Trophoblast cell (in vitro differentiated cells and primary cell): Measurements from ENCODE around the gene SRRM3.

ENCODE experiments used
- DNase-seq, 2 donors: peaks; one replicate each; pipeline ENCODE4 v3.0.0-alpha.2; 2016
- H2AFZ ChIP-seq: 2 replicates; pipeline ENCODE4 v1.6.1; 2013; ENCODE audit warnings: low read length, moderate library complexity, mild to moderate bottlenecking; ENCODE audit not compliant: insufficient read depth, poor library complexity
- H2AK5ac ChIP-seq: 2 replicates; pipeline ENCODE4 v1.6.1; 2013; ENCODE audit warnings: mild to moderate bottlenecking, low read length
- H2BK120ac ChIP-seq: 2 replicates; pipeline ENCODE4 v1.6.1; 2013; ENCODE audit warnings: low read length, mild to moderate bottlenecking, moderate library complexity; ENCODE audit not compliant: insufficient read depth, poor library complexity
- H2BK12ac ChIP-seq: 2 replicates; pipeline ENCODE4 v1.6.1; 2013; ENCODE audit warnings: mild to moderate bottlenecking, low read length, moderate library complexity
- H2BK5ac ChIP-seq: 2 replicates; pipeline ENCODE4 v1.6.1; 2013; ENCODE audit warnings: low read length, low read depth, moderate library complexity, mild to moderate bottlenecking; ENCODE audit not compliant: poor library complexity
- H3K14ac ChIP-seq: 2 replicates; pipeline ENCODE4 v1.6.1; 2013; ENCODE audit warnings: mild to moderate bottlenecking, low read length
- H3K18ac ChIP-seq: 2 replicates; pipeline ENCODE4 v1.6.1; 2013; ENCODE audit warnings: mild to moderate bottlenecking, low read length
- H3K23ac ChIP-seq: 2 replicates; pipeline ENCODE4 v1.6.1; 2013; ENCODE audit warnings: low read length
- H3K27ac ChIP-seq: 2 replicates; pipeline ENCODE4 v1.5.1; 2013; ENCODE audit warnings: low read depth, mild to moderate bottlenecking, inconsistent platforms, low read length, moderate library complexity
- H3K27me3 ChIP-seq: 2 replicates; pipeline ENCODE4 v1.6.1; 2013; ENCODE audit warnings: inconsistent platforms, mild to moderate bottlenecking, low read length, moderate library complexity; ENCODE audit not compliant: insufficient read depth
- H3K36me3 ChIP-seq, 2 experiments: 1 replicate in 1 of 2; 2 replicates in 1 of 2; pipeline ENCODE4 v1.6.1; 2013; ENCODE audit warnings: low read length in 2 of 2, mild to moderate bottlenecking in 2 of 2, moderate library complexity in 1 of 2; ENCODE audit not compliant: insufficient read depth in 2 of 2, control insufficient read depth in 1 of 2
- H3K4ac ChIP-seq: 2 replicates; pipeline ENCODE4 v1.6.1; 2013; ENCODE audit warnings: low read depth, mild to moderate bottlenecking, low read length, moderate library complexity
- H3K4me1 ChIP-seq, 2 experiments: 1 replicate in 1 of 2; 2 replicates in 1 of 2; pipeline ENCODE4 v1.6.1; 2013; ENCODE audit warnings: low read length in 2 of 2, mild to moderate bottlenecking in 2 of 2, moderate library complexity in 1 of 2; ENCODE audit not compliant: insufficient read depth in 2 of 2, control insufficient read depth in 1 of 2
- H3K4me2 ChIP-seq: 2 replicates; pipeline ENCODE4 v1.6.1; 2013; ENCODE audit warnings: inconsistent platforms, mild to moderate bottlenecking, low read length, moderate library complexity
- H3K4me3 ChIP-seq: 2 replicates; pipeline ENCODE4 v1.5.1; 2013; ENCODE audit warnings: mild to moderate bottlenecking, low read depth, low read length, inconsistent platforms
- H3K79me1 ChIP-seq: one replicate; pipeline ENCODE4 v1.6.1; 2013; ENCODE audit warnings: low read length
- H3K79me2 ChIP-seq: 2 replicates; pipeline ENCODE4 v1.6.1; 2013; ENCODE audit warnings: low read length, mild to moderate bottlenecking; ENCODE audit not compliant: control insufficient read depth, insufficient read depth, poor library complexity
- H3K9ac ChIP-seq: 2 replicates; pipeline ENCODE4 v1.6.1; 2013; ENCODE audit warnings: mild to moderate bottlenecking, low read length
- H3K9me3 ChIP-seq: 2 replicates; pipeline ENCODE4 v1.6.1; 2013; ENCODE audit warnings: low read depth, mild to moderate bottlenecking, control low read depth, inconsistent platforms, low read length; ENCODE audit not compliant: insufficient read depth
- H4K12ac ChIP-seq: 2 replicates; pipeline ENCODE4 v1.6.1; 2013; ENCODE audit warnings: low read depth, mild to moderate bottlenecking, low read length, moderate library complexity
- H4K8ac ChIP-seq: 2 replicates; pipeline ENCODE4 v1.6.1; 2013; ENCODE audit warnings: low read depth, mild to moderate bottlenecking, low read length, moderate library complexity
- H4K91ac ChIP-seq: one replicate; pipeline ENCODE4 v1.6.1; 2013; ENCODE audit warnings: low read depth, mild to moderate bottlenecking, low read length, moderate library complexity
- WGBS: extraction: QIAGEN DNeasy Blood & Tissue Kit; methylation state at CpG from one replicate; pipeline ENCODE4 v1.1.7; 2013; ENCODE audit warnings: missing lambda C conversion rate; ENCODE audit not compliant: insufficient read length, insufficient coverage; ENCODE audit errors: extremely low coverage; 5-methylcytosine and 5-hydroxymethylcytosine counted together

SRRM3 gene

DNA sequence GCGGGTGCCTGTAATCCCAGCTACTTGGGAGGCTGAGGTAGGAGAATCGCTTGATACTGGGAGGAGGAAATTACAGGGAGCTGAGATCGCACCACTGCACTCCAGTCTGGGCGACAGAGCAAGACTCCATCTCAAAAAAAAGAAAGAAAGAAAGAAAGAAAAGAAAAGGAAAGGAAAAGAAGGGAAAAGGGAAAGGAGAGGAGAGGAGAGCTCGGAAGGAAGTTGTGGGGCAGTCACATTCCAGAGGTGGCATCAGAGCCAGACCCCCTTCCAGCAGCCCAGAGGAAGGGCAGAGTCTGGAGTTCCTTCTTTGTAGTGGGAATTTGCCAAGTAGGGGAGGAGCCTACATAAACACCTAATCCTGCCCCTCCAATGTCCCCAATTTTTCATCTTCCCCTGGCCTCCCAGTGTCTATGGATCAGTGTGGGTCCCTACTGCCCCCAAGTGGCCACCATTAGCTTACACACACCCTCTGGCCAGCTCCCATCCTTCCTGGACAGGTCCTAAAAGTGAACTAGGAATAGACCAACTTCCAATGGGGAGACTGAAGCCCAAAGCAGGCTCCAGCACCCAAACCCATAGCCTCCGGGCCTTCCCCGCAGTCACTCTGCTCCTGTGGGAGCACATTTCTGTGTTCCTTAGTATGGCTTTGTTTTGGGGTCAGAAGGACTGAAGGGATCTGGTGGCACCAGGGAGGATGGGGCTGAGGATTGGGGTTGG is 61.1 kb downstream of the SRRM3 start:
- Histone ChIP-seq H3K27ac (no peak overlapping the region), H3K36me3 (no peaks in the 10 kb centered on the region), H3K27me3 (peaks cover 12% of the 10 kb centered on the region), H3K4me3 (no peak overlapping the region), H3K79me1 (peaks cover 3% of the 10 kb centered on the region), H4K12ac (no peak overlapping the region), H2BK12ac (no peak overlapping the region), H2BK120ac (no peak overlapping the region), H4K91ac (no peak overlapping the region), H3K9me3 (peaks cover 4% of the 10 kb centered on the region), H3K4me2 (no peak overlapping the region), H3K4ac (no peak overlapping the region), H3K18ac (no peak overlapping the region), H2AFZ (no peak overlapping the region), H3K9ac (peak overlapping the region; percentile 2), H3K23ac (no peak overlapping the region), H3K79me2 (no peaks in the 10 kb centered on the region), H3K14ac (no peak overlapping the region), H2BK5ac (no peak overlapping the region), H2AK5ac (no peak overlapping the region), H4K8ac (no peak overlapping the region), H3K4me1 (peaks cover 3 to 7% of the 10 kb centered on the region in 2 experiments)
- WGBS, result no CpG with 5 or more reads among the region's 7 CpGs
- peak; percentile 34 to 65 for DNase-seq

DNA sequence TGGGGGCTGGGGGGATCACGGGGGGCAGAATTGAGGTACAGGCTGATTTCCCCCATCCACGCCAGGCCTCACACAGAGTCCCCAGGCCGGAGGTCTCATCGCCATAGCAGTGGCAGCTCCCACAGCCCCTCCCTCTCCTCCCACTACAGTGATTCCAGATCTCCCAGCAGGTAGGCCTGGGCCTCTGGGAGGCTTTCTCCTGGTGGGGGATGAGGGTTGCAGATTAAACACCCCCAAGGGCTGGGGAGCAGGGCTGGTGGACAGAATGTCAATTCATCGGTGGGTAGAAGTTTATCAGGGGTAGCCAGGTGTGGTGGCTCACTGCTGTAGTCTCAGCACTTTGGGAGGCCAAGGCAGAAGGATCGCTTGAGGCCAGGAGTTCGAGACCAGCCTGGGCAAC is 63.6 kb downstream of the SRRM3 start:
- no peak overlapping the region for H4K91ac ChIP-seq
- H3K9me3 ChIP-seq, result peaks cover 4% of the 10 kb centered on the region
- no CpG with 5 or more reads among the region's 7 CpGs for WGBS
- H3K18ac ChIP-seq, result no peak overlapping the region
- no peaks in the 10 kb centered on the region for H3K79me1 ChIP-seq
- no peak overlapping the region for H3K4me2 ChIP-seq
- H3K4me1 ChIP-seq, result peaks cover 0 to 4% of the 10 kb centered on the region in 2 experiments
- no peaks in the 10 kb centered on the region for H3K36me3 ChIP-seq
- no peaks in the 10 kb centered on the region for H3K79me2 ChIP-seq
- no peak overlapping the region for H2AFZ ChIP-seq
- no peak overlapping the region for H2BK12ac ChIP-seq
- H2BK120ac ChIP-seq, result no peak overlapping the region
- peaks cover 19% of the 10 kb centered on the region for H3K27me3 ChIP-seq
- H2BK5ac ChIP-seq, result no peak overlapping the region
- no peak overlapping the region for H3K27ac ChIP-seq
- DNase-seq, result no peak
- H4K12ac ChIP-seq, result no peak overlapping the region
- H3K4ac ChIP-seq, result no peak overlapping the region
- H2AK5ac ChIP-seq, result no peak overlapping the region
- peak overlapping the region; percentile 34 for H3K9ac ChIP-seq
- H3K23ac ChIP-seq, result no peak overlapping the region
- H3K14ac ChIP-seq, result no peak overlapping the region
- H4K8ac ChIP-seq, result no peak overlapping the region
- H3K4me3 ChIP-seq, result peak overlapping the region; percentile 40

DNA sequence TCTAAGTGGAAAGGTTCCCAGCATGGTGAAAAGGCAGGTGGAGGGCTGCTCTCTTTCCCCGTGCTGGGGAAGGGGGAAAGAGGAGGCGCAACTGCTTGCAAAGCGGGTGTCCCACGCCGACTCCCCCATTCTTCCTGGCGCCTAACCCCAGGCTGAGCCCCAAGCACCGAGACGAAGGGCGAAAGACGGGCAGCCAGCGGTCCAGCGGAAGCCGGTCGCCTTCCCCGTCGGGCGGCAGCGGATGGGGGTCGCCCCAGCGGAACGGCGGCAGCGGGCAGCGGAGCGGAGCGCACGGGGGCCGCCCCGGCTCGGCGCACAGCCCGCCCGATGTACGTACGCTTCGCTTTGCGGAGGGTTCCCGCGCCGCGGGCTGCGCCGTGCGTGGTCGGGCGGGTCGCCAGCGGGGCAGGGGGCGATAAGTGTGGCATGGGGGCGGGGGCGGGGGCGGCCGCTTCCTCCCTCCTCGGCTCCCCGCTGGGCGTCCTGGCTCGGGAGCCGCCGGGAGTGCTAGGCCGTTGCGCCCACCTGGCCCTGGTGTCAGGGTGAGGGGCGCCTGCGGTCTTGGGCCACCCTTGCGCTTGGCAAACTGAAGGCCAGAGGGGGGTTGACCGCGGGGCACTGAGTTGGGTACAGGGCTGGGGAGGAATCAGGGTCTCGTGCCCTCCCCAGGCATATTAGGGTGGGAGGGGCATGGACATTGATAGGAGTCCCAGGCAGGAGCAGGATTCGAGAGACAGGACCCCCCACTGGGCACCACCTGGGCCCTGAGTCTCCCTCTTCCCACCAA is 65.6 kb downstream of the SRRM3 start:
- Histone ChIP-seq H2BK5ac (no peak overlapping the region), H3K9ac (no peak overlapping the region), H3K18ac (no peak overlapping the region), H4K91ac (no peak overlapping the region), H3K27me3 (peaks cover 19% of the 10 kb centered on the region), H4K8ac (no peak overlapping the region), H3K4me2 (peak overlapping the region; percentile 73), H2AK5ac (no peak overlapping the region), H4K12ac (no peak overlapping the region), H3K4ac (no peak overlapping the region), H3K79me1 (no peaks in the 10 kb centered on the region), H3K14ac (no peak overlapping the region), H2BK12ac (no peak overlapping the region), H2BK120ac (no peak overlapping the region), H2AFZ (peak overlapping the region; percentile 10), H3K79me2 (no peaks in the 10 kb centered on the region), H3K9me3 (peaks cover 4% of the 10 kb centered on the region), H3K27ac (no peak overlapping the region), H3K36me3 (no peaks in the 10 kb centered on the region), H3K23ac (no peak overlapping the region), H3K4me3 (no peak overlapping the region), H3K4me1 (peaks cover 0 to 4% of the 10 kb centered on the region in 2 experiments)
- no peak for DNase-seq
- WGBS, result no CpG with 5 or more reads among the region's 68 CpGs

DNA sequence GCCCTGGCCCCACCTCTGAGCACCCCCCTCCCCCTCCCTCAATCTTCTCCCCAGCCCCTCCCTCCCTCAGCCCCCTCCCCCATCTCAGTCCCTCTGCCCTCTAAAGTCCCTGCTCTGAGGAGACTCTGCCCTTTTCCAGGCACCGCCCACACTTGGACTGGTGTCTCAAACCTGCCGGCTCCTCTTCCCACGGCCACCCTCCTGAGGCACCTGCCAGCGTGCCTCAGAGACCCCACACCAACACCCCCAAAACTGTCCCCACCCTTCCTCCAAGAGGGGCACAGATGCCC is 66.1 kb downstream of the SRRM3 start:
- H3K27me3 ChIP-seq, result peaks cover 19% of the 10 kb centered on the region
- H2AK5ac ChIP-seq, result no peak overlapping the region
- no CpG with 5 or more reads among the region's 4 CpGs for WGBS
- no peak overlapping the region for H4K8ac ChIP-seq
- no peak overlapping the region for H3K18ac ChIP-seq
- no peaks in the 10 kb centered on the region for H3K79me1 ChIP-seq
- no peak overlapping the region for H2BK12ac ChIP-seq
- no peak overlapping the region for H3K27ac ChIP-seq
- no peak overlapping the region for H3K4ac ChIP-seq
- H3K4me2 ChIP-seq, result no peak overlapping the region
- no peak overlapping the region for H2BK120ac ChIP-seq
- peaks cover 4% of the 10 kb centered on the region for H3K9me3 ChIP-seq
- H3K14ac ChIP-seq, result no peak overlapping the region
- no peak for DNase-seq
- H4K91ac ChIP-seq, result no peak overlapping the region
- H2AFZ ChIP-seq, result no peak overlapping the region
- H3K9ac ChIP-seq, result no peak overlapping the region
- H3K23ac ChIP-seq, result no peak overlapping the region
- H4K12ac ChIP-seq, result no peak overlapping the region
- H3K36me3 ChIP-seq, result no peaks in the 10 kb centered on the region
- peaks cover 0 to 4% of the 10 kb centered on the region in 2 experiments for H3K4me1 ChIP-seq
- H2BK5ac ChIP-seq, result no peak overlapping the region
- no peak overlapping the region for H3K4me3 ChIP-seq
- no peaks in the 10 kb centered on the region for H3K79me2 ChIP-seq
